B cell (primary cell): ENCODE results near the gene DNAH6. TPM values are rescaled to one million over a fixed set of nuclear protein-coding genes. Genes with fewer than 3 reads are reported as not detected.

Experiments
- ATAC-seq: fragments of 200-7000 bp; cut with Tn5 transposase; one replicate; pipeline ENCODE4 v1.10.0; 2021; ENCODE audit warnings: low read depth, mild to moderate bottlenecking, moderate number of reproducible peaks, moderate library complexity
- CTCF ChIA-PET: fragments of 350-600 bp; sonication (Branson Sonifier 250); formaldehyde crosslinking; loops from one replicate; lab custom pipeline; 2021; ENCODE audit warnings: antibody characterized with exemption, inconsistent platforms; lab: Charles Lee
- POLR2A ChIA-PET: fragments of 350-600 bp; sonication (Branson Sonifier 250); formaldehyde crosslinking; loops from one replicate; lab custom pipeline; 2021; ENCODE audit warnings: antibody characterized with exemption; lab: Charles Lee
- DNase-seq: peaks from one replicate; pipeline ENCODE4 v3.0.0; 2013
- H2AFZ ChIP-seq: 2 replicates; pipeline ENCODE4 v1.6.1; 2012; ENCODE audit warnings: mild to moderate bottlenecking, low read depth, low read length; ENCODE audit not compliant: insufficient read depth, poor library complexity, severe bottlenecking
- H3K27ac ChIP-seq, 2 donors: 1 replicate in 1 of 2; 2 replicates in 1 of 2; pipeline ENCODE4 v1.5.1; 2012 to 2013; ENCODE audit warnings: low read length in 2 of 2, mild to moderate bottlenecking in 2 of 2, moderate library complexity in 1 of 2
- H3K27me3 ChIP-seq, 4 experiments: fragments of 200-600 bp in 1 of 4; sonication (generic) in 1 of 4; replicated peaks in 1 of 4; 1 replicate in 2 of 4; 2 replicates in 2 of 4; pipeline versions ENCODE4 v1.6.1 to v1.7.0; 2013 to 2016; ENCODE audit warnings: low read length in 3 of 4, mild to moderate bottlenecking in 2 of 4, mixed read lengths in 1 of 4, moderate library complexity in 1 of 4; ENCODE audit not compliant: insufficient read depth in 4 of 4, control insufficient read depth in 3 of 4; ENCODE audit errors: control extremely low read depth in 1 of 4
- H3K36me3 ChIP-seq, 2 experiments: replicated peaks in 1 of 2; 1 replicate in 1 of 2; 2 replicates in 1 of 2; pipeline versions ENCODE4 v1.6.1 to v1.7.1; 2013; ENCODE audit warnings: low read length in 1 of 2; ENCODE audit not compliant: insufficient read depth in 2 of 2, control insufficient read depth in 1 of 2; ENCODE audit errors: control extremely low read depth in 1 of 2, extremely low read depth in 1 of 2
- H3K4me1 ChIP-seq, 2 donors: fragments of 200-600 bp in 1 of 2; sonication (generic) in 1 of 2; 1 replicate in 1 of 2; 2 replicates in 1 of 2; pipeline versions ENCODE4 v1.5.1 to v1.6.1; 2013 to 2017; ENCODE audit warnings: low read length in 2 of 2; ENCODE audit not compliant: control insufficient read depth in 2 of 2, insufficient read depth in 2 of 2
- H3K4me2 ChIP-seq: replicated peaks from 2 replicates; pipeline ENCODE3; 2012; ENCODE audit warnings: mild to moderate bottlenecking, low read depth, low read length; ENCODE audit not compliant: poor library complexity, severe bottlenecking
- H3K4me3 ChIP-seq, 5 experiments: fragments of 200-600 bp in 1 of 5; sonication (generic) in 1 of 5; 1 replicate in 3 of 5; 2 replicates in 2 of 5; pipeline versions ENCODE4 v1.5.1 to v1.7.0; 2011 to 2016; ENCODE audit warnings: low read length in 4 of 5, mild to moderate bottlenecking in 4 of 5, low read depth in 2 of 5, control low read depth in 1 of 5, moderate library complexity in 1 of 5; ENCODE audit not compliant: insufficient read depth in 1 of 5; ENCODE audit errors: control extremely low read depth in 1 of 5, extremely low read depth in 1 of 5
- H3K79me2 ChIP-seq: fragments of 200-600 bp; sonication (generic); one replicate; pipeline ENCODE4 v1.6.0; 2016; ENCODE audit warnings: low read length; ENCODE audit not compliant: control insufficient read depth, insufficient read depth
- H3K9ac ChIP-seq: fragments of 200-600 bp; sonication (generic); 2 replicates; pipeline ENCODE4 v1.6.1; 2017; ENCODE audit warnings: mild to moderate bottlenecking, low read length, moderate library complexity
- H3K9me3 ChIP-seq, 3 donors: one replicate each; pipeline versions ENCODE4 v1.6.1 to v1.7.1; 2013; ENCODE audit warnings: low read length in 2 of 3; ENCODE audit not compliant: control insufficient read depth in 2 of 3, insufficient read depth in 1 of 3; ENCODE audit errors: control extremely low read depth in 1 of 3
- H4K20me1 ChIP-seq: 2 replicates; pipeline ENCODE4 v1.6.0; 2012; ENCODE audit warnings: mild to moderate bottlenecking, low read length; ENCODE audit not compliant: insufficient read depth, control insufficient read depth, poor library complexity, severe bottlenecking
- H3K27ac Mint-ChIP-seq: one replicate; pipeline ENCODE4 v1.8.0; 2021; ENCODE audit warnings: mixed read lengths
- H3K27me3 Mint-ChIP-seq: one replicate; pipeline ENCODE4 v1.8.0; 2021; ENCODE audit warnings: mixed read lengths
- H3K4me1 Mint-ChIP-seq: one replicate; pipeline ENCODE4 v1.8.0; 2021; ENCODE audit warnings: mixed read lengths
- H3K4me3 Mint-ChIP-seq: one replicate; pipeline ENCODE4 v1.8.0; 2021; ENCODE audit warnings: mixed read lengths
- H3K9me3 Mint-ChIP-seq: one replicate; pipeline ENCODE4 v1.8.0; 2022; ENCODE audit warnings: mixed read lengths; ENCODE audit not compliant: insufficient read depth
- EZH2 ChIP-seq: IDR thresholded peaks from 2 replicates; pipeline ENCODE4 v1.6.1; 2012; ENCODE audit warnings: borderline replicate concordance, low read depth, mild to moderate bottlenecking, moderate library complexity, low read length; ENCODE audit not compliant: insufficient read depth, poor library complexity, severe bottlenecking
- WGBS: methylation state at CpG from one replicate; pipeline ENCODE4 v1.1.5; 2013; ENCODE audit warnings: missing lambda C conversion rate; ENCODE audit not compliant: insufficient coverage; 5-methylcytosine and 5-hydroxymethylcytosine counted together
- intact Hi-C: fragments of 100-400 bp; cut with micrococcal nuclease; formaldehyde crosslinking; loops from one replicate; pipeline ENCODE4 v1.10.0; 2022
- polyA plus RNA-seq: library from polyadenylated mRNA; depleted of rRNA; stranded (reverse); fragments of >200 nt; gene quantifications from 2 replicates; pipeline ENCODE4 v1.2.3, GENCODE V29; 2012
- total RNA-seq, 2 donors: library from RNA; stranded (reverse); fragments of 120-200 nt in 1 of 2; gene quantifications; 1 replicate in 1 of 2; 2 replicates in 1 of 2; pipeline versions ENCODE4 v1.2.3 to v1.2.4, GENCODE V29; 2013 to 2022
- TF ChIP-seq, protein P1 (sequence below): fragments of 200-600 bp; IDR thresholded peaks from one replicate; pipeline ENCODE4 v1.8.0; 2022; ENCODE audit warnings: antibody characterized with exemption, mild to moderate bottlenecking

DNAH6 gene
- total and polyA plus RNA-seq, 2 donors (not counting 1 experiment from before 2014, with no cell fraction given) = 0.01 to 1.9 TPM

GRCh38 chr2:84823229-84823628 lies 306.9 kb downstream of the DNAH6 start:
- TF ChIP-seq, protein P1, sequence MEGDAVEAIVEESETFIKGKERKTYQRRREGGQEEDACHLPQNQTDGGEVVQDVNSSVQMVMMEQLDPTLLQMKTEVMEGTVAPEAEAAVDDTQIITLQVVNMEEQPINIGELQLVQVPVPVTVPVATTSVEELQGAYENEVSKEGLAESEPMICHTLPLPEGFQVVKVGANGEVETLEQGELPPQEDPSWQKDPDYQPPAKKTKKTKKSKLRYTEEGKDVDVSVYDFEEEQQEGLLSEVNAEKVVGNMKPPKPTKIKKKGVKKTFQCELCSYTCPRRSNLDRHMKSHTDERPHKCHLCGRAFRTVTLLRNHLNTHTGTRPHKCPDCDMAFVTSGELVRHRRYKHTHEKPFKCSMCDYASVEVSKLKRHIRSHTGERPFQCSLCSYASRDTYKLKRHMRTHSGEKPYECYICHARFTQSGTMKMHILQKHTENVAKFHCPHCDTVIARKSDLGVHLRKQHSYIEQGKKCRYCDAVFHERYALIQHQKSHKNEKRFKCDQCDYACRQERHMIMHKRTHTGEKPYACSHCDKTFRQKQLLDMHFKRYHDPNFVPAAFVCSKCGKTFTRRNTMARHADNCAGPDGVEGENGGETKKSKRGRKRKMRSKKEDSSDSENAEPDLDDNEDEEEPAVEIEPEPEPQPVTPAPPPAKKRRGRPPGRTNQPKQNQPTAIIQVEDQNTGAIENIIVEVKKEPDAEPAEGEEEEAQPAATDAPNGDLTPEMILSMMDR = no peak
- no peak for TF ChIP-seq EZH2
- Histone ChIP-seq H3K4me3 (no peak overlapping the region), H3K27me3 (no peaks in the 10 kb centered on the region), H3K4me1 (no peaks in the 10 kb centered on the region), H2AFZ (no peak overlapping the region), H3K79me2 (no peaks in the 10 kb centered on the region), H3K36me3 (no peaks in the 10 kb centered on the region), H3K4me2 (no peak overlapping the region), H3K9me3 (no peaks in the 10 kb centered on the region), H3K27ac (no peak overlapping the region), H4K20me1 (no peaks in the 10 kb centered on the region), H3K9ac (no peak overlapping the region)
- no peaks in the 10 kb centered on the region for H3K9me3 Mint-ChIP-seq
- ATAC-seq (no peak), DNase-seq (no peak)
- no peak overlapping the region for H3K4me3 Mint-ChIP-seq
- CTCF ChIA-PET = no interaction called here
- intact Hi-C loops = no loop called here
- POLR2A ChIA-PET = no interaction called here
- H3K27ac Mint-ChIP-seq = no peak overlapping the region
- H3K4me1 Mint-ChIP-seq = peaks cover 3% of the 10 kb centered on the region
- H3K27me3 Mint-ChIP-seq = no peaks in the 10 kb centered on the region
- 95% methylated on average over 3 of the region's 5 CpGs for WGBS

DNA sequence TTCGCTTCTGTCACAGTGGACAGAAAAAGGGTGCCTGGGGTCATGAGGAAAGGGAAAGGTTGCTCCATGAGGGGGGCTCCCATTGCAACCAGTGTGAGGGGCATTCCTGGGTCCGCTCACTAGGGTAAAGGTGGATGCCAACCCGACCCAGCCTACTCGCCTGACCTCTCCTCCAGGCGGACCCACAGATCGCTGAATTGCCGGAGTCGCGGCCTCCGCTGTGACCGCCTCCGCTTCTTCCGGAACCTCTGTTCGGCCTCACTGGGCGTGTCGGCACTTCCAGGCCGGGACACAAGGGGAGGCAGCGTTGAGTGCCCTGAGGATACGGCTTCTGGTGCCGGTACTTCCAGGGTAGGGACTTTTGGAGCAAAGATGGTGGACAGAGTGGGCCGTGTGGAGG lies 307.5 kb downstream of the DNAH6 start:
- H3K4me1 Mint-ChIP-seq = no peaks in the 10 kb centered on the region
- 98% methylated on average over 17 of the region's 21 CpGs for WGBS
- Histone ChIP-seq H3K27ac (no peak overlapping the region), H3K9me3 (no peaks in the 10 kb centered on the region), H2AFZ (no peak overlapping the region), H3K4me1 (no peaks in the 10 kb centered on the region), H3K9ac (no peak overlapping the region), H3K79me2 (no peaks in the 10 kb centered on the region), H3K36me3 (no peaks in the 10 kb centered on the region), H3K27me3 (no peaks in the 10 kb centered on the region), H3K4me2 (no peak overlapping the region), H4K20me1 (no peaks in the 10 kb centered on the region), H3K4me3 (no peak overlapping the region)
- ChIA-PET POLR2A (no interaction called here), CTCF (no interaction called here)
- no peak overlapping the region for H3K27ac Mint-ChIP-seq
- TF ChIP-seq EZH2 = no peak
- TF ChIP-seq, protein P1 = no peak
- no peaks in the 10 kb centered on the region for H3K27me3 Mint-ChIP-seq
- DNase-seq = no peak
- H3K9me3 Mint-ChIP-seq = no peaks in the 10 kb centered on the region
- no peak for ATAC-seq
- H3K4me3 Mint-ChIP-seq = no peak overlapping the region
- intact Hi-C loops = no loop called here
